ENCODE results near the gene CCN2.

DNA sequence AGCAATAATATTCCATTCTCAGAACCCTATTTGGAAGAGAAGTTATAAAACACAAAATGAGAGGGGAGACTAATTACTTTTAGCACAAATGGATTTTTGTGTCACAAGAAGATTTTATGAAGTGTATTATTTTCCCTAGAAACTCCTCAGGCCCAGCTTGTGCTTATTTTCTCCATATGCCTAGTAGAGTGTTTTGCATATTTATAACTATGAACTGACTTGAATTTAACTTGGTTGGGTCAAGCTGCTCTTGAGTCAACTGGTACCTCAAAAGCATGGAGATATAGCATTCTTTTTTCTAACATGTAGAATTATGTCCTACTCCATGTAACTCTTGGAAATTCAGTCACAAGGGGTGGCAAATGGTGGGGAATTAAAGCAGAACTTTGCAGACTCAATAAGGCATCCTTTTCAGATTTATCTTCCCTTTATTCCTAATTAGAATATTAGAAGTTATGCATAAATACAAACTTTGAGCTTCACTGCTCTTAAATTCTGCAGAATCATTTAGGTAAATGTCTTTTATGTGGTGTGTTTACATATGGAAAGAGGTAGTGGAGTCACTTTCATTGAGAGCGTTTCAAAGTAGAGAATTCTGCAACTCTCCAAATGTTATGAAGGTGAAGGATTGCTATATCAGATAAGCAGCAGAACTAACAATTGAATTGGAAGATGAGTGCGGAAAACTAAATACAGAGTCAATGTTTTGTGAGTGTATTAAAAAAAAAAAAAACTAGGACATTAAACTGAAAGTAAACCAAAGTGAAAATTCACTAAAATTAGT lies 19.1 kb upstream of the CCN2 start:
- TF ChIP-seq, protein P1, sequence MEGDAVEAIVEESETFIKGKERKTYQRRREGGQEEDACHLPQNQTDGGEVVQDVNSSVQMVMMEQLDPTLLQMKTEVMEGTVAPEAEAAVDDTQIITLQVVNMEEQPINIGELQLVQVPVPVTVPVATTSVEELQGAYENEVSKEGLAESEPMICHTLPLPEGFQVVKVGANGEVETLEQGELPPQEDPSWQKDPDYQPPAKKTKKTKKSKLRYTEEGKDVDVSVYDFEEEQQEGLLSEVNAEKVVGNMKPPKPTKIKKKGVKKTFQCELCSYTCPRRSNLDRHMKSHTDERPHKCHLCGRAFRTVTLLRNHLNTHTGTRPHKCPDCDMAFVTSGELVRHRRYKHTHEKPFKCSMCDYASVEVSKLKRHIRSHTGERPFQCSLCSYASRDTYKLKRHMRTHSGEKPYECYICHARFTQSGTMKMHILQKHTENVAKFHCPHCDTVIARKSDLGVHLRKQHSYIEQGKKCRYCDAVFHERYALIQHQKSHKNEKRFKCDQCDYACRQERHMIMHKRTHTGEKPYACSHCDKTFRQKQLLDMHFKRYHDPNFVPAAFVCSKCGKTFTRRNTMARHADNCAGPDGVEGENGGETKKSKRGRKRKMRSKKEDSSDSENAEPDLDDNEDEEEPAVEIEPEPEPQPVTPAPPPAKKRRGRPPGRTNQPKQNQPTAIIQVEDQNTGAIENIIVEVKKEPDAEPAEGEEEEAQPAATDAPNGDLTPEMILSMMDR (IDR thresholded peaks at IDR 0.05), result no peak
- no peak for TF ChIP-seq ZFX (IDR thresholded peaks at IDR 0.05; ENCODE audit: borderline replicate concordance)
